GM12878 (cell line): ENCODE data around the gene ZNF469. TPM values are rescaled to one million over a fixed set of nuclear protein-coding genes. Genes with fewer than 3 reads are reported as not detected.

Experiments
- ATAC-seq: fragments of 200-7000 bp; cut with Tn5 transposase; 3 replicates; pipeline ENCODE4 v1.9.1; 2020; ENCODE audit warnings: mild to moderate bottlenecking, moderate library complexity
- BruUV-seq: library from RNA; stranded (reverse); fragments of 400-500 nt; replicated peaks from 2 replicates; lab custom pipeline; 2021; lab: Mats Ljungman, UMichigan
- CTCF ChIA-PET: fragments of 300-600 bp; sonication (Branson Sonifier 250); formaldehyde crosslinking; extraction: SDS; loops from one replicate; lab custom pipeline; 2021; ENCODE audit warnings: inconsistent platforms; lab: Yijun Ruan, JAX
- POLR2A ChIA-PET: fragments of 350-600 bp; formaldehyde crosslinking; extraction: SDS; loops from one replicate; lab custom pipeline; 2021; ENCODE audit warnings: inconsistent platforms; lab: Charles Lee
- RAD21 ChIA-PET: fragments of 300-600 bp; sonication (Branson Sonifier 250); formaldehyde crosslinking; loops from one replicate; lab custom pipeline; 2023; ENCODE audit warnings: antibody characterized with exemption; ENCODE audit not compliant: unreplicated experiment; lab: Charles Lee
- SMC1A ChIA-PET: fragments of 300-600 bp; sonication (Branson Sonifier 250); formaldehyde crosslinking; loops from one replicate; lab custom pipeline; 2023; ENCODE audit not compliant: unreplicated experiment, uncharacterized antibody; lab: Charles Lee
- DNase-seq: peaks from one replicate; pipeline ENCODE4 v3.0.0-alpha.2; 2011; ENCODE audit warnings: low read depth, low spot score
- FAIRE-seq: peaks from 3 replicates; lab custom pipeline; 2011; peaks lifted over from hg19 to GRCh38; lab: Jason Lieb, UNC
- H2AFZ ChIP-seq: 2 replicates; pipeline ENCODE4 v1.6.0; 2011; ENCODE audit warnings: low read depth, low read length, control low read depth; ENCODE audit not compliant: control insufficient read depth
- H3K27ac ChIP-seq: 2 replicates; pipeline ENCODE4 v1.5.1; 2011; ENCODE audit warnings: control low read depth; ENCODE audit not compliant: control insufficient read depth, insufficient read depth
- H3K27me3 ChIP-seq, 2 experiments: replicated peaks in 1 of 2; 2 replicates each; pipeline versions ENCODE4 v1.6.0 to v1.6.1; 2011; ENCODE audit warnings: low read length in 1 of 2; ENCODE audit not compliant: control insufficient read depth in 2 of 2, insufficient read depth in 2 of 2
- H3K36me3 ChIP-seq, 2 experiments: 2 replicates each; pipeline ENCODE4 v1.5.1; 2011; ENCODE audit warnings: low read length in 1 of 2; ENCODE audit not compliant: control insufficient read depth in 2 of 2, insufficient read depth in 2 of 2
- H3K4me1 ChIP-seq: 2 replicates; pipeline ENCODE4 v1.6.1; 2011; ENCODE audit warnings: mild to moderate bottlenecking, low read length, moderate library complexity, mixed read lengths; ENCODE audit not compliant: control insufficient read depth, insufficient read depth
- H3K4me2 ChIP-seq: 2 replicates; pipeline ENCODE4 v1.6.0; 2011; ENCODE audit warnings: control low read depth; ENCODE audit not compliant: control insufficient read depth, insufficient read depth
- H3K4me3 ChIP-seq: fragments of 200-600 bp; sonication (generic); 2 replicates; pipeline ENCODE4 v1.5.1; 2016
- H3K79me2 ChIP-seq: 2 replicates; pipeline ENCODE4 v1.6.0; 2011; ENCODE audit warnings: low read length; ENCODE audit not compliant: control insufficient read depth, insufficient read depth
- H3K9ac ChIP-seq: 2 replicates; pipeline ENCODE4 v1.8.0; 2011; ENCODE audit warnings: low read length, control low read depth, mixed read lengths; ENCODE audit not compliant: control insufficient read depth, insufficient read depth
- H3K9me3 ChIP-seq: replicated peaks from 3 replicates; pipeline ENCODE4 v1.5.1; 2011; ENCODE audit warnings: mild to moderate bottlenecking, low read length; ENCODE audit not compliant: control insufficient read depth, insufficient read depth
- H4K20me1 ChIP-seq: 2 replicates; pipeline ENCODE4 v1.6.0; 2011; ENCODE audit not compliant: control insufficient read depth, insufficient read depth
- BRCA1 ChIP-seq: IDR thresholded peaks from 2 replicates; pipeline ENCODE4 v1.6.1; 2011; ENCODE audit warnings: low read depth, low read length, improper control_type of control experiment
- CBX5 ChIP-seq: sonication (generic); IDR thresholded peaks from 2 replicates; pipeline ENCODE4 v1.6.1; 2016; ENCODE audit warnings: low read depth, moderate library complexity, mild to moderate bottlenecking, inconsistent platforms
- SMC3 ChIP-seq: IDR thresholded peaks from 2 replicates; pipeline ENCODE4 v1.6.1; 2011; ENCODE audit warnings: low read length, improper control_type of control experiment, borderline replicate concordance
- TBL1XR1 ChIP-seq: IDR thresholded peaks from 2 replicates; pipeline ENCODE4 v1.6.1; 2012; ENCODE audit warnings: low read depth, low read length, improper control_type of control experiment
- ZNF217 ChIP-seq: fragments of 450-650 bp; IDR thresholded peaks from 2 replicates; pipeline ENCODE4 v1.6.1; 2017; ENCODE audit warnings: antibody characterized with exemption, mild to moderate bottlenecking
- ZNF622 ChIP-seq: fragments of 450-650 bp; IDR thresholded peaks from 2 replicates; pipeline ENCODE4 v1.6.1; 2017; ENCODE audit warnings: mild to moderate bottlenecking, inconsistent platforms
- WGBS: methylation state at CpG from one replicate; pipeline ENCODE4 v1.1.6; 2016; ENCODE audit warnings: low lambda C conversion rate; ENCODE audit not compliant: insufficient replicate concordance, insufficient coverage; ENCODE audit errors: missing lambda C conversion rate; 5-methylcytosine and 5-hydroxymethylcytosine counted together
- in situ Hi-C: fragments of 300-500 bp; cut with MboI; formaldehyde crosslinking; loops from 9 replicates; pipeline ENCODE4 v1.14.3; 2018; ENCODE audit warnings: mixed read lengths
- intact Hi-C: fragments of 100-400 bp; cut with micrococcal nuclease; formaldehyde crosslinking; loops from one replicate; pipeline ENCODE4 v1.14.2; 2022; ENCODE audit not compliant: unreplicated experiment
- polyA plus RNA-seq, 11 experiments: library from polyadenylated mRNA; depleted of rRNA in 4 of 11; unstranded in 6 of 11; stranded (reverse) in 5 of 11; fragments of >200 nt; fragmentation: Nextera tagmentation in 4 of 11; fragmentation: Illumina TruSeq in 1 of 11; extraction: Ambion mirVana in 4 of 11; extraction: Trizol in 1 of 11; gene quantifications; 1 replicate in 1 of 11; 2 replicates in 10 of 11; pipeline versions ENCODE4 v1.2.1 to v1.2.3, GENCODE V29; 2011 to 2016; ENCODE audit warnings: inconsistent platforms in 2 of 11, missing spikeins in 2 of 11, low read depth in 1 of 11
- total RNA-seq, 4 experiments: library from RNA; depleted of rRNA in 3 of 4; stranded (reverse); fragments of >200 nt in 3 of 4; fragmentation: Illumina TruSeq in 1 of 4; extraction: Trizol in 1 of 4; gene quantifications; 2 replicates each; pipeline versions ENCODE4 v1.2.1 to v1.2.3, GENCODE V29; 2013 to 2021
- TF ChIP-seq, protein P1 (sequence below): fragments of 450-650 bp; conservative IDR thresholded peaks from 2 replicates; pipeline ENCODE4 v1.6.1; 2017; ENCODE audit warnings: mild to moderate bottlenecking, moderate library complexity

Gene ZNF469
- total and polyA plus RNA-seq, 10 of the 15 experiments (the other 5 are each of a cell fraction or from before 2014, with no cell fraction given) = 0.01 to 0.21 (median 0.04) TPM; not detected in 3

DNA sequence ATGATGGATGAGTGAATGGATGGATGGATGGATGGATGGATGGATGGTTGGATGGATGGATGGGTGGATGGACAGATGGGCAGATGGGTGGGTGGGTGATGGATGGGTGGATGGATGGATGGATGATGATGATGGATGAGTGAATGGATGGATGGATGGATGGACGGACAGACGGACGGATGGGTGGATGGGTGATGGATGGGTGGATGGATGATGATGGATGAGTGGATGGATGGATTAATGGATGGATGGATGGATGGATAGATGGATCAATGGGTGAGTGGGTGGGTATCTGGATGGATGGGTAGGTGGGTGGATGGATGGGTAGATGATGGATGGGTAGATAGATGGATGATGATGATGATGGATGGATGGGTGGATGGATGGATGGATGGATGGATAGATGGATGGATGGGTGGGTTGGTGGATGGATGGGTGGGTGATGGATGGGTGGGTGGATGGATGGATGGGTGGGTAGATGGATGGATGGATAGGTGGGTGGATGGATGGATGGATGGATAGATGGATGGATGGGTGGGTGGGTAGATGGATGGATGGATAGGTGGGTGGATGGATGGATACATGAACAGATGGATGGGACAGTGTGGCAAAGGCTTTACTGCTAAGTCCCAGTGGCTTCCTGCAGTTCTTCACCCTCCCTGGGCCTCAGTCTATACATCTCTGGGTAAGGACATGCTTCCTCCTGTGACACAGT, 40.1 kb downstream of the ZNF469 start:
- Histone ChIP-seq H3K4me3 (no peak overlapping the region), H3K4me2 (no peak overlapping the region), H3K9ac (no peak overlapping the region), H3K27ac (no peak overlapping the region)
- ATAC-seq = no peak
- SMC1A ChIA-PET = no interaction called here
- in situ Hi-C loops = no loop called here
- intact Hi-C loops = no loop called here
- TF ChIP-seq ZNF622 = no peak
- no peak for TF ChIP-seq BRCA1
- TF ChIP-seq CBX5 = no peak
- no peak for TF ChIP-seq ZNF217
- TF ChIP-seq, protein P1, sequence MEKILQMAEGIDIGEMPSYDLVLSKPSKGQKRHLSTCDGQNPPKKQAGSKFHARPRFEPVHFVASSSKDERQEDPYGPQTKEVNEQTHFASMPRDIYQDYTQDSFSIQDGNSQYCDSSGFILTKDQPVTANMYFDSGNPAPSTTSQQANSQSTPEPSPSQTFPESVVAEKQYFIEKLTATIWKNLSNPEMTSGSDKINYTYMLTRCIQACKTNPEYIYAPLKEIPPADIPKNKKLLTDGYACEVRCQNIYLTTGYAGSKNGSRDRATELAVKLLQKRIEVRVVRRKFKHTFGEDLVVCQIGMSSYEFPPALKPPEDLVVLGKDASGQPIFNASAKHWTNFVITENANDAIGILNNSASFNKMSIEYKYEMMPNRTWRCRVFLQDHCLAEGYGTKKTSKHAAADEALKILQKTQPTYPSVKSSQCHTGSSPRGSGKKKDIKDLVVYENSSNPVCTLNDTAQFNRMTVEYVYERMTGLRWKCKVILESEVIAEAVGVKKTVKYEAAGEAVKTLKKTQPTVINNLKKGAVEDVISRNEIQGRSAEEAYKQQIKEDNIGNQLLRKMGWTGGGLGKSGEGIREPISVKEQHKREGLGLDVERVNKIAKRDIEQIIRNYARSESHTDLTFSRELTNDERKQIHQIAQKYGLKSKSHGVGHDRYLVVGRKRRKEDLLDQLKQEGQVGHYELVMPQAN = no peak
- TF ChIP-seq TBL1XR1 = no peak
- no peak for TF ChIP-seq SMC3
- TF ChIP-seq, all 136 proteins: peak for 0
- Histone ChIP-seq H2AFZ (no peak overlapping the region), H3K4me1 (no peaks in the 10 kb centered on the region), H3K9me3 (no peaks in the 10 kb centered on the region), H4K20me1 (no peaks in the 10 kb centered on the region), H3K27me3 (no peaks in the 10 kb centered on the region; a peak in 1 of 4 replicates), H3K36me3 (no peaks in the 10 kb centered on the region), H3K79me2 (no peaks in the 10 kb centered on the region)
- no peak for FAIRE-seq
- CTCF ChIA-PET = no interaction called here
- RAD21 ChIA-PET = no interaction called here
- POLR2A ChIA-PET = no interaction called here
- no TSS peak for BruUV-seq
- DNase-seq = no peak
- 45% methylated on average over 3 of the region's 3 CpGs for WGBS
